HepG2 (cell line): Measurements from ENCODE around the gene SNF8. TPM values are rescaled to one million over a fixed set of nuclear protein-coding genes. Genes with fewer than 3 reads are reported as not detected.

Source experiments
- AGO1 ChIP-seq: fragments of 200-400 bp; formaldehyde crosslinking; IDR thresholded peaks from 2 replicates; pipeline ENCODE4 v1.6.1; 2017; ENCODE audit warnings: mild to moderate bottlenecking, low read depth, low read length, moderate library complexity; ENCODE audit not compliant: poor library complexity, severe bottlenecking
- ARNT ChIP-seq: fragments of 450-650 bp; IDR thresholded peaks from 2 replicates; pipeline ENCODE4 v1.6.1; 2017
- FIP1L1 ChIP-seq: fragments of 200-400 bp; formaldehyde crosslinking; IDR thresholded peaks from 2 replicates; pipeline ENCODE4 v1.6.1; 2018; ENCODE audit warnings: low read depth, mild to moderate bottlenecking, low read length, moderate library complexity, borderline replicate concordance; ENCODE audit not compliant: insufficient read depth
- FOSL2 ChIP-seq: sonication (generic); formaldehyde crosslinking; IDR thresholded peaks from 2 replicates; pipeline ENCODE4 v1.4.0; 2020; ENCODE audit warnings: missing genetic modification reagents
- KAT7 ChIP-seq: IDR thresholded peaks from 2 replicates; pipeline ENCODE4 v1.6.1; 2018; ENCODE audit warnings: borderline replicate concordance, missing compliant biosample characterization
- MED8 ChIP-seq: sonication (generic); formaldehyde crosslinking; IDR thresholded peaks from 2 replicates; pipeline ENCODE4 v1.8.1; 2023; ENCODE audit warnings: mild to moderate bottlenecking, missing genetic modification reagents; ENCODE audit not compliant: insufficient replicate concordance
- MLXIP ChIP-seq: sonication (generic); formaldehyde crosslinking; IDR thresholded peaks from 2 replicates; pipeline ENCODE4 v1.9.0; 2021; ENCODE audit warnings: missing genetic modification reagents, borderline replicate concordance
- PHF20 ChIP-seq: sonication (generic); formaldehyde crosslinking; IDR thresholded peaks from 2 replicates; pipeline ENCODE4 v1.5.0; 2020; ENCODE audit warnings: mild to moderate bottlenecking, missing genetic modification reagents
- RAD21 ChIP-seq: fragments of 450-650 bp; formaldehyde crosslinking; IDR thresholded peaks from 2 replicates; pipeline ENCODE4 v1.5.0; 2020; ENCODE audit warnings: mild to moderate bottlenecking
- TBL1XR1 ChIP-seq: fragments of 150-350 bp; IDR thresholded peaks from 2 replicates; pipeline ENCODE4 v1.6.1; 2014; ENCODE audit warnings: borderline replicate concordance, low read length; ENCODE audit not compliant: partially characterized antibody
- THAP9 ChIP-seq: sonication (generic); formaldehyde crosslinking; IDR thresholded peaks from 2 replicates; pipeline ENCODE4; 2020; ENCODE audit warnings: missing genetic modification reagents, mild to moderate bottlenecking, borderline replicate concordance
- XBP1 ChIP-seq: sonication (generic); formaldehyde crosslinking; IDR thresholded peaks from 2 replicates; pipeline ENCODE4 v1.5.0; 2020; ENCODE audit warnings: missing genetic modification reagents
- ZC3H13 ChIP-seq: sonication (generic); formaldehyde crosslinking; IDR thresholded peaks from 2 replicates; pipeline ENCODE4 v1.8.1; 2023; ENCODE audit warnings: mild to moderate bottlenecking, missing genetic modification reagents, moderate library complexity
- ZNF260 ChIP-seq: sonication (generic); formaldehyde crosslinking; IDR thresholded peaks from 2 replicates; pipeline ENCODE4 v1.4.0; 2020; ENCODE audit warnings: missing genetic modification reagents, low read depth, mild to moderate bottlenecking, borderline replicate concordance
- ZNF30 ChIP-seq: sonication (generic); formaldehyde crosslinking; IDR thresholded peaks from 2 replicates; pipeline ENCODE4 v1.5.0; 2020; ENCODE audit warnings: mild to moderate bottlenecking, missing genetic modification reagents
- ZNF446 ChIP-seq: sonication (generic); formaldehyde crosslinking; IDR thresholded peaks from 2 replicates; pipeline ENCODE4 v1.5.0; 2020; ENCODE audit warnings: mild to moderate bottlenecking, missing genetic modification reagents
- ZNF468 ChIP-seq: sonication (generic); formaldehyde crosslinking; IDR thresholded peaks from 2 replicates; pipeline ENCODE4 v1.8.0; 2022; ENCODE audit warnings: mild to moderate bottlenecking, moderate library complexity, missing genetic modification reagents
- ZNF746 ChIP-seq: sonication (generic); formaldehyde crosslinking; IDR thresholded peaks from 2 replicates; pipeline ENCODE4 v1.8.0; 2022; ENCODE audit warnings: mild to moderate bottlenecking, missing genetic modification reagents
- polyA plus RNA-seq, 8 experiments: library from polyadenylated mRNA; depleted of rRNA in 3 of 8; stranded (reverse) in 7 of 8; unstranded in 1 of 8; fragments of >200 nt; fragmentation: Illumina TruSeq in 4 of 8; extraction: Trizol in 4 of 8; gene quantifications; 2 replicates each; pipeline versions ENCODE4 v1.2.1 to v1.2.3, GENCODE V29; 2011 to 2016; ENCODE audit warnings: low read depth in 4 of 8, missing spikeins in 1 of 8, mixed read lengths in 1 of 8; ENCODE audit not compliant: insufficient read depth in 1 of 8
- total RNA-seq, 5 experiments: library from RNA; depleted of rRNA; stranded (reverse); fragments of >200 nt; fragmentation: Illumina TruSeq; extraction: Trizol; gene quantifications; 2 replicates each; pipeline ENCODE4 v1.2.3, GENCODE V29; 2016; ENCODE audit warnings: low read depth in 1 of 5
- TF ChIP-seq, protein P1 (sequence below): fragments of 450-650 bp; IDR thresholded peaks from 2 replicates; pipeline ENCODE4 v1.6.1; 2016
- TF ChIP-seq, protein P2 (sequence below): sonication (generic); formaldehyde crosslinking; IDR thresholded peaks from 2 replicates; pipeline ENCODE4 v1.8.0; 2022; ENCODE audit warnings: mild to moderate bottlenecking, missing genetic modification reagents, moderate library complexity
- TF ChIP-seq, protein P3 (sequence below): sonication (generic); formaldehyde crosslinking; conservative IDR thresholded peaks from 2 replicates; pipeline ENCODE4 v1.4.0; 2020; ENCODE audit warnings: missing genetic modification reagents

Gene SNF8
- total and polyA plus RNA-seq, 2 of the 13 experiments (the other 11 are each of a cell fraction or from before 2014, with no cell fraction given), result 114 to 153 TPM

DNA sequence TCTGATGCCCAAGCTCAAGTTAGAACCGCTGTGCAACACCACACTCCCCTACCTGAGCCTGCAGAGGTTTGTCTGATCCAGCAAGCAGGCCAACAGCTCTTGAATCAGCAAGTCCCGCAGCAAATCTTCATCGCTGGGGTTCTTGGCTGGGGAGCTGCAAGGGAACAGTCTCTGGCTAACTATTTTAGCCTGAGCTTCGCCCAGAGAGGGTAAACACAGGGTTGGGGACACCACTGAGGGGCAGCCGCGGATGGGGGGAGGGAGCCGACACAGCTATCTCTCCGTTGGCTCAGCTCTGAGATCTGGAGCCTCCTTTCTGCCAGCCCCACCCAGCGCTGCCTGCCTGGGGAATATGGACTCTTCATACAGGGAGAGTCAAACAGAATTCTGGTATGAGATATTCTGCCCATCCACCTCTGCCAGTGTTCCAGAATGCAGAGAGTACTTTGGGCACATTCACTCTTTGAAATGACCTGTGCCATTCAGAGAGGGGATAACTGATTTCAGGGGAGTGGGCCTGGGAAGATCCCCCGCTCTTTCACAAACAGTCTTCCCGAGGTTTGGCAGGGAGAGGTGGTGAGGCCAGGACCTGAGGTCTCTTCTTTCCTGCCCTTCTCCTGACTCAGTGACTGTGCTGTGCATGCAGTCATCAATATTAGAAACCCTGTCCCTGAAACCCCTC is 16.3 kb upstream of the SNF8 start (continued):
- TF ChIP-seq, protein P1, sequence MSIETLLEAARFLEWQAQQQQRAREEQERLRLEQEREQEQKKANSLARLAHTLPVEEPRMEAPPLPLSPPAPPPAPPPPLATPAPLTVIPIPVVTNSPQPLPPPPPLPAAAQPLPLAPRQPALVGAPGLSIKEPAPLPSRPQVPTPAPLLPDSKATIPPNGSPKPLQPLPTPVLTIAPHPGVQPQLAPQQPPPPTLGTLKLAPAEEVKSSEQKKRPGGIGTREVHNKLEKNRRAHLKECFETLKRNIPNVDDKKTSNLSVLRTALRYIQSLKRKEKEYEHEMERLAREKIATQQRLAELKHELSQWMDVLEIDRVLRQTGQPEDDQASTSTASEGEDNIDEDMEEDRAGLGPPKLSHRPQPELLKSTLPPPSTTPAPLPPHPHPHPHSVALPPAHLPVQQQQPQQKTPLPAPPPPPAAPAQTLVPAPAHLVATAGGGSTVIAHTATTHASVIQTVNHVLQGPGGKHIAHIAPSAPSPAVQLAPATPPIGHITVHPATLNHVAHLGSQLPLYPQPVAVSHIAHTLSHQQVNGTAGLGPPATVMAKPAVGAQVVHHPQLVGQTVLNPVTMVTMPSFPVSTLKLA, result no peak
- peak; percentile 76 for TF ChIP-seq THAP9 (CRISPR knock-in tag)
- no peak for TF ChIP-seq ARNT
- TF ChIP-seq, protein P2, sequence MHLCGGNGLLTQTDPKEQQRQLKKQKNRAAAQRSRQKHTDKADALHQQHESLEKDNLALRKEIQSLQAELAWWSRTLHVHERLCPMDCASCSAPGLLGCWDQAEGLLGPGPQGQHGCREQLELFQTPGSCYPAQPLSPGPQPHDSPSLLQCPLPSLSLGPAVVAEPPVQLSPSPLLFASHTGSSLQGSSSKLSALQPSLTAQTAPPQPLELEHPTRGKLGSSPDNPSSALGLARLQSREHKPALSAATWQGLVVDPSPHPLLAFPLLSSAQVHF (CRISPR knock-in tag), result no peak
- TF ChIP-seq FIP1L1, result no peak
- TF ChIP-seq ZNF746, result no peak
- TF ChIP-seq, protein P3, sequence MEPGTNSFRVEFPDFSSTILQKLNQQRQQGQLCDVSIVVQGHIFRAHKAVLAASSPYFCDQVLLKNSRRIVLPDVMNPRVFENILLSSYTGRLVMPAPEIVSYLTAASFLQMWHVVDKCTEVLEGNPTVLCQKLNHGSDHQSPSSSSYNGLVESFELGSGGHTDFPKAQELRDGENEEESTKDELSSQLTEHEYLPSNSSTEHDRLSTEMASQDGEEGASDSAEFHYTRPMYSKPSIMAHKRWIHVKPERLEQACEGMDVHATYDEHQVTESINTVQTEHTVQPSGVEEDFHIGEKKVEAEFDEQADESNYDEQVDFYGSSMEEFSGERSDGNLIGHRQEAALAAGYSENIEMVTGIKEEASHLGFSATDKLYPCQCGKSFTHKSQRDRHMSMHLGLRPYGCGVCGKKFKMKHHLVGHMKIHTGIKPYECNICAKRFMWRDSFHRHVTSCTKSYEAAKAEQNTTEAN (CRISPR knock-in tag), result no peak
- 0 out of 2 replicates have a peak, but pooled peaks have one; percentile 7 for TF ChIP-seq PHF20 (CRISPR knock-in tag)
- TF ChIP-seq MLXIP (CRISPR knock-in tag), result no peak
- TF ChIP-seq TBL1XR1, result no peak
- no peak for TF ChIP-seq ZNF468 (CRISPR knock-in tag)
- TF ChIP-seq ZNF446 (CRISPR knock-in tag), result no peak
- TF ChIP-seq ZNF30 (CRISPR knock-in tag), result no peak
- no peak; the same call in 1 of the 2 replicates for TF ChIP-seq FOSL2 (CRISPR knock-in tag)
- TF ChIP-seq AGO1, result no peak
- no peak for TF ChIP-seq ZNF260 (CRISPR knock-in tag)
- no peak for TF ChIP-seq ZC3H13 (CRISPR knock-in tag)
- TF ChIP-seq KAT7 (CRISPR knock-in tag), result no peak
- no peak for TF ChIP-seq MED8 (CRISPR knock-in tag)
- TF ChIP-seq RAD21 (CRISPR knock-in tag), result peak; percentile 32; the same call in 1 of the 2 replicates
- TF ChIP-seq XBP1 (CRISPR knock-in tag), result no peak
